GM19099 (cell line): ENCODE measurements around the gene MOGAT1.

Source experiments
- POLR2A ChIP-seq: IDR thresholded peaks from 3 replicates; pipeline ENCODE4 v1.6.1; 2011; ENCODE audit warnings: low read depth; ENCODE audit not compliant: insufficient read length; ENCODE audit errors: extremely low read depth

MOGAT1 gene

GRCh38 chr2:222743251-222743812, 71.9 kb downstream of the MOGAT1 start:
- no peak for TF ChIP-seq POLR2A

DNA sequence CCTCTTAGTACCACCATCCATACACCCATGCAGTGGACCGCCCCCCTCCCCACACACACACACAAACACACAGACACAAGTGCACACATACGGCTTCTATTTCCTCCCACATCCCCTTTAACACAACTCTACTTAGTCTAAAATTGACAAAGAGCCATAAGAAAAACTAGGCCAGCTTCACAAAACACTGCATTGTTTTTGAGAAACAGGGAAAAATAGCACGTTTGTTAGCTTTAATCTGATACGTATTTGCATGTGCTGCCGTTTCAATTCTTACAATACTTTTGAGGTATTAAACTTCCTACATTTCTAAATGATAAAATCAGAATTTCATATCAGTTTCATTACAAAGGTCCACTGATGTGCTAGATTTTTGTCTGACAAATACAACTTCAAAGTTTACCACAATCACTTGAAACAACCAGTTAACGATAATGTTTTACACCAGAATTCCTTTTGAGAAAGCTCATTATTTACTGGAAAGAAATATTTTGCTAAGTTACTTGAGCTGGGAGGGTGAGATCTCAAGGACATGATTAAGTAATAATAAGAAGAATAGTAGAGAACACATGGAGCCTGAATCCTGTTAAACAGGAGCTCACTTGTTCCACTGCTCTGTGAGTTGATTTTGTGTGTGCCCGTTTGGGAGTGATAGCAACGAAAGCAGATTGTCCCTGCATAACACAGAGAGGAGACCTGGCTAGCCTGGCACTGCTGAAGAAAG, 74.5 kb downstream of the MOGAT1 start:
- TF ChIP-seq POLR2A = no peak

DNA sequence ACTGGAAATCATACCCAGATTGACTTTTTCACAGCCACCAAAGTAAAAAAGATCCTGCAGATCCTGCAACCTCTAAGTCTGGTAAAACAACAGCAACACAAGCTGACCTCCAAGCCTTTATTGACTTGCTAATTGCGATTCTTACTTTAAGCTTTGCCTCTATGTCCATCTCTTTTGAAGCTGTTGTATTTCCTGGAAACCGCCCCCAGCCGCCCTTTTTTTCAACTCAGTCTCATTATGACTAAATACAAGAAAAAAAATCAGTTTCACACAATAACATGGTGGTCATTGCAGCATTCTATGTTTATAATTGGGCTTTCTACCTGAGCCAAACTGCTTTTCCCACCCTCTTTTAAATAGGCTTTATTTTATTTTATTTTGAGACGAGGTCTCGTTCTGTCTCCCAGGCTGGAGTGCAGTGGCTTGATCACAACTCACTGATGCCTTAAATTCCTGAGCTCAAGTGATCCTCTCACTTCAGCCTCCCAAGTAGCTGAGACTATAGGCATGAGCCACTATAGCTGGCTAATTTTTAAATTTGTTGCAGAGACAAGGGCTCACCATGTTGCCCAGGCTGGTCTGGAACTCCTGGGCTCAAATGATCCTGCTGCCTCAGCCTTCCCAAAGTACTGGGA, 76.2 kb downstream of the MOGAT1 start:
- TF ChIP-seq POLR2A = no peak

DNA sequence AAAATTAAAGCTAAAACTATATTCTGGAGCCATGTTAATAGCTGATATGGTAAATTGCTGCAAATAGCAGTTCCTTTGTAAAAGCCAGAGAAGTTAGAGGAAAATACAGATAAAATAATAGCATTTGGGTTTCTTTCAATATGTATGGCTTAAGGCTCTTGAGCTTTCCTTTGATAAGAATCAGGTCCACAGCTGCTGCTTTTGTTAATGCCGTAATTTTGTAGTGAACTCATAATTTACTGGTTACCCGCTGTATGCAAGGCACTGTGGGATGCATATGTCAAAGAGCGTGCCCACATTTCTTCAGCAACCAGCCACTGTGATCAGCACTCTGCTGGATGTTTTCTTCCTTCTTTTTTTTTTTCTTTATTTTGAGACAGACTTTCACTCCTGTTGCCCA, 79.1 kb downstream of the MOGAT1 start:
- TF ChIP-seq POLR2A = no peak

GRCh38 chr2:222751238-222751637, 79.8 kb downstream of the MOGAT1 start:
- TF ChIP-seq POLR2A = no peak

DNA sequence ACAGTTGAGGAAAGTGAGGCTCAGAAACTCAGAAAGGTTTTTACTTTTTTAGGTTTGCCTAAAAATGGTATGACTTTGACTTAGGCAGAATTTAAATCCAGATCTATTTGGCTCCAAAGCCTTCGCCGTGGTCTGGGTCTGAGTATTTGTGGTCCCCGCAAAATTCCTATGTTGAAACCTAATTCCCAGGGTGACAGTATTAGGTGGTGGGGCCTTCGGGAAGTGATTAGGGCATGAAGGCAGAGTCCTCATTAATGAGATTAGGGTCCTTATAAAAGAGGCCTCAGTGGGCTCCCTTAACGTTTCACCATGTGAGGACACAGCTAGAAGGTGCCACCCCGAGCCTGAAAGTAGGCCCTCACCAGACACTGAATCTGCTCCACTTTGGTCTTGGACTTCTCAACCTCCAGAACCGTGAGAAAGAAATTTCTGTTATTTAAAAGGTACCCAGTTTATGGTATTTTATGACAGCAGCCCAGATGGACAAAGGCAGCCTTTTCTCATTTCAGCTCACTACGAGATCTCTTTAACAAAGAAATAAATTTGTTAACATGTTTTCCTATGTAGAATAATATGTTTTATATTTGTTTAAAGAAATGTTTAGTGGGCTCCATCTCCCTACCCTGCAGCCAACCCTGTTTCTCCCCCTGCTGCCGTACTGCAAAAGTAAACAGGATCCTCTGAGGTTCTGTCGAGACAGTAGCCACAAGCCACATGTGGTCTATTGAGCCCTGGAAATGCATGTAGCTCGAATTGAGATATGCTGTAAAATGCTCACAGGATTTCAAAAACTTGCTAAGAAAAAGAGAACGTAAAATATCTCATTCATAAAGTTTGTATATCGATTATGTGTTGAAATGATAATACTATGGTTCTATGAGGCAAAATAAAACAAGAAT, 80.6 kb downstream of the MOGAT1 start:
- no peak for TF ChIP-seq POLR2A

DNA sequence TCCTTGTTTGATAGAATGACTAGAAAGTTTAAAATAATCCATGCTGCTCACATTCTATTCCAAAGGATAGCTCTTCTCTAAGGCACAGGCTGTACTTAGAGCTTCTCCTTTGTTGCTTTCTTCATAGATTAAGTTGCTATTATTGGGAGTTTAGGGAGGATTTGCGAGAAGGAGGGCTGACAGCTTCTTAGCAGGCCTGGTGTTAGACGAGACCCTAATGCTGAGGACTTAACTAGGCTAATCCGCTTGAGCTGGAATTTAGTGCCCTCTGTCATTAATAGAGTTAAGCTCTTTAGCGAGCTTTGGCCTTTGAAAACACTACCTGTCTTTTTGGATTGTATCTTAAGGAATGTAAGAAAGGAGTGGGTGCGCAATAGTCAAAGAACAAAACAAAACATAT, 81.3 kb downstream of the MOGAT1 start:
- TF ChIP-seq POLR2A = no peak

- no peak for TF ChIP-seq POLR2A
Measured at GRCh38 chr2:222753251-222753824, 81.9 kb downstream of the MOGAT1 start.

- TF ChIP-seq POLR2A = no peak
Measured at GRCh38 chr2:222754324-222754930, 83.0 kb downstream of the MOGAT1 start.

DNA sequence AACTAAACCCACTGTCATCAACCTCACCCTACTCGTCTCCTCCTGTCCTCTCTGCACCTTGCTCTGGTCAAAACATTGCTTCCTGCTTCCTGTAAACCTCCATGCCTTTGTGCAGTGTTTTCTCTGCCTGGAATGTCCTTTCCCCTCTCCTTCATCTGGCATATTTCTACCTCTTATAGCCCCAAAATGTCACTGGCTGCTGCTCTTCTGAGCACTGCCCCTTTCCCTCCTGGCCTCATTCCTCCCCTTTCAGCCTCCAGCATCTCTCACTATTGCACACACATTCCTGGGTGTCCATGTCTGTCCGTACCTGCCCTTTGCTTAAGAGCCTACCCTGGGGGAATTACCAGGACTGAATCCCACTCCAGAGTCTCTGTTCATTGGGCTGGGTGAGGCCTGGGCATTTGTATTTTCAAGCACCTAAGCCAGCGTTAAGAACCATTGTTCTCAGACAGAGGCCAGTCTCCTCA, 84.9 kb downstream of the MOGAT1 start:
- TF ChIP-seq POLR2A = no peak

DNA sequence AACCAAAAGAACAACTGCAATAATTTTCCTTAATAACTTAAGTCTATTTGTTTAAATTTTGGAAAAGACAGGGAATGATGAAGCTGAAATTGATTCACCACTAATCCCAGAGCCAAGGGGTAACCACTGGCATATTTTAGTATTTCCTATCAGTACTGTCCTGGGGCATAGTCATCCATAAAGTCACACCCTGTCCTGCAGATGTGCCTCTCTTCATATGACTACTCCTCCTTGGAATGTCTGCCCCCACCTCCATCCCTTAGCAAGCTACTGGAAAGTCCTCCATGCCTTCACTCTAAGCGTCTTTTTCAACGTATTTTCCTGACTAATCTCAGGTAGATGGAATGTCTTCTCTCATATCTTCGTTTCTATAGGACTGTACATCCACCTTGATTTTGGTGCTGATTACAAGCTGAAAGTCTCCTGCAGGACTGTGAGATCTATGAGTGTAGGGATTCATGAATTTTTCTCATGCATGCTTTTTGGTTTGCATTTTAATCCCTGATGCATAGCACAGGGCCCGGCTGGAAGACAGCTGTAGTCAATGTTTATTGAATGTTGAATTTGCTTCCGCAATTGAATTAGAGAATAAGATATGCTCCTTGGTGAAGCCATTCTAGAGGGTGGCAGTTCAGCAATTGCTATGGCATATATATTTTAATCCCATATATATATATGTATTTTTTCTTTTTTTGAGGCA, 85.6 kb downstream of the MOGAT1 start:
- TF ChIP-seq POLR2A = no peak
